ENCODE results near the gene FUOM. TPM values are rescaled to one million over a fixed set of nuclear protein-coding genes. Genes with fewer than 3 reads are reported as not detected.
A peak's percentile ranks its signal among the peaks of the same experiment; 100 is the strongest.

FUOM gene
- total RNA-seq, 4 donors from 2014 or later, result 2.6 to 13.8 (median 2.9) TPM; not detected in 1

GRCh38 chr10:133309100-133309719, 48.6 kb downstream of the FUOM start:
- Histone ChIP-seq H3K4me1 (peaks cover 5 to 13% of the 10 kb centered on the region in 2 donors), H3K36me3 (no peaks in the 10 kb centered on the region), H3K27me3 (no peaks in the 10 kb centered on the region), H3K4me3 (peak overlapping the region; percentile 72 to 89), H3K9me3 (no peaks in the 10 kb centered on the region), H3K27ac (peak overlapping the region; percentile 92 to 97)
- TF ChIP-seq POLR2A (IDR thresholded peaks at IDR 0.05) (no peak), CTCF (IDR thresholded peaks at IDR 0.05) (no peak)
- peak; percentile 93 for DNase-seq
- intact Hi-C loops (cut with DNase I; ENCODE audit: low total_unique reads), result no loop called here

GRCh38 chr10:133308421-133309099, 49.3 kb downstream of the FUOM start, which contains the start of the genes TUBGCP2 and ZNF511:
TSS of gene TUBGCP2 (minus strand) at chr10:133308872. CDS start at chr10:133302941, 5,931 bp downstream.
TSS of gene ZNF511 (plus strand) at chr10:133308914. CDS start at chr10:133308944, 30 bp downstream.
- DNase-seq, result peak; percentile 80 to 88
- intact Hi-C loops (cut with DNase I; ENCODE audit: low total_unique reads), result no loop called here
- Histone ChIP-seq H3K27ac (peak within 1 kb of the TSS; percentile 92 to 97), H3K9me3 (no peaks in the 10 kb centered on the region), H3K4me3 (peak within 1 kb of the TSS; percentile 72 to 89), H3K36me3 (no peaks in the 10 kb centered on the region), H3K4me1 (peaks cover 5 to 13% of the 10 kb centered on the region in 2 donors), H3K27me3 (no peaks in the 10 kb centered on the region)
- peak; percentile 13 to 85 for TF ChIP-seq POLR2A (IDR thresholded peaks at IDR 0.05)
- TF ChIP-seq CTCF (IDR thresholded peaks at IDR 0.05), result peak in 3 of 4 experiments; percentile 20 to 27 (median 21)

GRCh38 chr10:133307776-133308420, 49.9 kb downstream of the FUOM start:
- H3K27ac ChIP-seq, result peak overlapping the region; percentile 92 to 97
- no peaks in the 10 kb centered on the region for H3K27me3 ChIP-seq
- H3K36me3 ChIP-seq, result no peaks in the 10 kb centered on the region
- DNase-seq, result peak; percentile 47 to 57
- H3K4me3 ChIP-seq, result peak overlapping the region; percentile 72 to 89
- no peaks in the 10 kb centered on the region for H3K9me3 ChIP-seq
- H3K4me1 ChIP-seq, result peaks cover 5 to 13% of the 10 kb centered on the region in 2 donors
- TF ChIP-seq CTCF (IDR thresholded peaks at IDR 0.05) (peak in 3 of 4 experiments; percentile 20 to 27 (median 21)), POLR2A (IDR thresholded peaks at IDR 0.05) (no peak)
- intact Hi-C loops (cut with DNase I; ENCODE audit: low total_unique reads), result no loop called here

GRCh38 chr10:133306941-133307379, 50.9 kb downstream of the FUOM start:
- DNase-seq, result no peak
- H3K4me1 ChIP-seq, result peaks cover 5 to 13% of the 10 kb centered on the region in 2 donors
- intact Hi-C loops (cut with DNase I; ENCODE audit: low total_unique reads), result no loop called here
- H3K36me3 ChIP-seq, result no peaks in the 10 kb centered on the region
- TF ChIP-seq CTCF (IDR thresholded peaks at IDR 0.05) (no peak), POLR2A (IDR thresholded peaks at IDR 0.05) (no peak)
- peak overlapping the region in 1 of 2 donors; percentile 89 for H3K4me3 ChIP-seq
- H3K27ac ChIP-seq, result no peak overlapping the region
- H3K9me3 ChIP-seq, result no peaks in the 10 kb centered on the region
- H3K27me3 ChIP-seq, result no peaks in the 10 kb centered on the region

Data from uterus (tissue), 4 donors.